ENCODE results near the gene DTHD1.

Gene DTHD1

DNA sequence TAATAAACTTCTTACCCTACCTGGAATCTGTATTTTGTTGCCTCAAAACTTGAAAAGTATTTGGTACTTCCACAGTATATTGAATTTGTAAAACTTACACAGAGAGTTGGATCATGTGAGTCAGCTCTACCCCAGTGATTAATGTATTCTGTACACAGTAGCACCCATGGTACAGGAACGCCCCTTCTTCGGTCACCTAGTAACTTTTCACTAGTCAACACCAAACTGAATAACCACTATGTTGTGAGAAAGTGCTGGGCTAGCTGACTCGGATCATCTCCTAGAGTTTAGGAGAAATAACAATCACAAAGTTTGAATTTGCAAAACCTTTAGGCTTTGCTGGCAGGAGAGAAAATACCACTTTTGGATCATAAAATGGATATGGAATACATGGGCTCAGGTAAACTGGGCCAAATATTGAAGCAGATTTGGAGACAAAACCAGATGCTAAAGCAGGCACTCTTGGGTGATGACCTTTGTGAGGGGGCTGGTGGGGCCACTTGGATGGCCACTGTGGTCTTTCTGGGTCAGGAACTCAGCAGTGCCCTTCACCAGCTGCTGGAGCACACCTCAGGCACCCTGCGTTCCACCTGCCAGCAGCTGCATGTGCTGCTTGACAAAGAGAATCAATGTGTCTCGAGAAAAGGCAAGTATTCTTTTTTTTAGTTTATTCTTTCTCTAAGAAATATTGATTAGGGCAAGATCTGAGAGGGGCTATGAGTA lies at the start of gene DTHD1:
DTHD1 (plus strand) TSS at position 233 of the 723 bp plus-strand sequence; CDS start at position 376, 143 bp downstream.
- no peak for DNase-seq

DNA sequence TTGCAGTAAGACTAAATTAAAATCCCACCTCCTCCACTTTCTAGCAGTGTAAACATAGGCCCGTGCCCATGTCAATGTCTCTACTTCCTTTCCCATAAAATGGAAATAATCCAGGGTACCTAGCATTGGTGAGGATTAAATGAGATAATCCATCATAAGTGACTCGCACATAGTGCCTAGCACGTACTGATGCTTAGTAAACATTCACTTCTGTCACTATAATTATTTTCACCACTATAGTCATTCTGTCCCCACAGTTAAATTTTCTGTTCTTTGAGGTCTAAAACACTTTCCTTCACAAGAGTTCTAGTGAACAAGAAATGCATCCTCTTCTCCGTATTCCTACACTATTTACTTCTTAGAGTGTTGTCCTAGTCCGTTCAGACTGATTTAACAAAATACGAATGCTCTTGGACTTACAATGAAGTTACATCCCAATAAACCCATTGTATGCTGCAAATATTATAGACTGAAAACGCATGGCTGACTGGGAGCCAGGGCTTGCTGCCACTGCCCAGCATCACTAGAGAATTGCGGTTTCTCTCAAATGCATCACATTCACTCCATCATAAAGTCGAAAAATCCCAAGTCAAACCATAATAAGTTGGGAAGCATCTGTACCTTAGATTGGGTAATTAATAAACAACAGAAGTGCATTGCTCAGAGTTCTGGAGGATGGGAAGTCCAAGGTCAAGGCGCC lies 47.7 kb upstream of the DTHD1 start:
- DNase-seq: no peak

DNA sequence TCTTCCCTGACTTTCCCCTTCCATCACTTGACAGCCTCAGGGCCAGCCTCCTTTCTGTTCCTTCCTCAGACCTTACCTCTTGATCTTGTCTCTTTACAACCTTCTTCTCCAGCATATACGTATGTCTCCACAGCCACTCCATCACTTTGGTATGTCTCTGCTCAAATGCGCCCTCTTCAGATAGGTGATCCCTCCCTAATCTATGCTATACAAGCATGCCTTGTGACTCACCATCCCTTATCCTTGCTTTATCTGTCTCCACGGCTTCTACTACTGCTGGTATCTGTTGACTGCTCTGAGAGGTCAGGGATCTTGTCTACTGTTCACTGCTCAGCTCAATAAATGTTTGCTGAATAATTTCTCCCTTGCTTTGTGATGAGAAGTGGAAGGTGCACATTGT lies 46.1 kb upstream of the DTHD1 start:
- DNase-seq: no peak

GRCh38 chr4:36236159-36236558 lies 45.3 kb upstream of the DTHD1 start:
- DNase-seq: no peak

- no peak for DNase-seq
Measured at GRCh38 chr4:36237366-36238313, 43.8 kb upstream of the DTHD1 start.

- DNase-seq: no peak
Measured at GRCh38 chr4:36241771-36242170, 39.6 kb upstream of the DTHD1 start.

GRCh38 chr4:36242629-36243354 lies 38.6 kb upstream of the DTHD1 start:
- no peak for DNase-seq

DNA sequence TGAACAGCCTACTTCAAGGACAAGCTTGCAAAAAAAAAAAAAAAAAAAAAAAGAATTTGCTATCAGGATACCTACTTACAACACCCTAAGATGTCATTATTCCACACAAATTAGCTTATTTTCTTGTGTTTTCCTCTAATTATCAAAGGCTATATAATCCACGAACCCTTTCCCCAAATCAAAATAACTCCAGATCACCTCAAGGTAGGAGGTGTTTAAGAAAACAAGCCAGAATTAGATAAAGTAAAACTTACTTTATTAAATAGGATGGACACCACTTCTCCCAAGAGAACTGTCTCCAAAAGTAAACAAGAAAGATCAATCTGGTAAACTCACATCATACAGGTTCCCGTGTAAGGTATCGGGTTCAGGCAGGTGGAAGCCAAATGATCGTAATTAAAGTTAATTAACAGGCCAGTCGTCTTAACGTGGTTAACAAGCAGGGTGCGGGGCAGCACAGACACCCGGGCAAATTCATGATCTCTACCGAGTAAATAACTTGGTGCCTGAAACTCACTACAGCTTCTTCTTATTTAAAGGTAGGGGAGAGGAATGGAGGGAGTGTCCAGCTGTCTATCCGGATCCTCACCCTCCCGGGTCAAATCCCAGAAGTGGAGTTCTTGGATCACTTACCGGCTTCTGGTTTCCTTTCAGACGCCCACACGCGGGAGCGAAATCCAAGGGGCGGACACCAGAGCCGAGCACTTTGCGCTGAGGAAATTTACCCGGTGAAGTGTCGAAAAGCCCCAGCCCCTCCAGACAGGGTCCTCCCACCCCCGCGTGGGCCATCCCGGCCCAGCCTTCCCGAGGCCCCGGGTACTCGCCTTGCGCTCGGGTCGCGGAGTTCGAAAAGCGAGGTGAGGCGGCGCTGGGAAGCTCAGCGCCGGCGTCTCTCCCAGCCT lies 37.8 kb upstream of the DTHD1 start:
- DNase-seq: no peak

DNA sequence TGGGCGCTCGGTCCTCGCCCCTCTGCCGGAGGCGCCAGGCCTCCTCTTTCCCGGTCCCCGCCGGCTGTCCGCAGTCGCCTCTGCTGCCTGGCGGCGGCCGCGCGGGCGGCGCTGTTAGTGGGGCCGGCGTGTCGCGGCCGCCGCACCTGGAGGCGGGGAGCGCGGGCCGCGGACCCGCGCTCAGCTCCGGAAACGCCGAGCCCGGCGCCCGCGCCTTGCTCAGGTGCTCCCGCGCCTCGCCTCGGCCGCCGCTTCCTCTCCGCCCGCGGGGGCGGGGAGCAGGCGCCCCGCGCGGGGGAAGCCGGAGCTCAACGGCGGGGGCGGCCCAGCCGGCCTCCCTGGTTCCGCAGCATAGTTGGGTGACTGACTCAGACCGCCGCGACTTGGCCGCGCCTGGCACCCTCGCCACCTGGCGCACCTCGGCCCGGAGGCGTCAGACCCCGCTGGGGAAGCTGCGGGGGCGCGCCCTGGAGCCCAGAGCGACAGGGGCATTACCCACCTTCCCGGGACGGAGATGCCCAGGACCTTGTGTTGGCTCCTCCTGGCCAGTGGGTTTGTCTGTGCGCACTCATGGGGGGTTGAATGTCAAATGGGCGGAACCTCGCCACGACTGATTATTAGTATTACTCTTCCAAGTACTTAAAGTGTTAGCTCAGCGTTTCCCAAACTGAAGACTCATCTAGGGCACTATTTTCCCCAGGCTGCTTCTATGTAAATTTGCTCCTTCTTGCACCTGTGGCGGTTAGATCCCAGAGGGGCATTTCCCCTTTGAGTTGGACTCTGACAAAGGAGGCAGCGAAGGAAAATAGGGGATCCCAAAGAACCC lies 36.9 kb upstream of the DTHD1 start, which contains the start of gene ARAP2:
ARAP2 (minus strand) TSS at position 258 of the 826 bp plus-strand sequence. CDS start 15,028 bp downstream, outside the sequence.
- DNase-seq: no peak

GRCh38 chr4:36249610-36250009 lies 31.8 kb upstream of the DTHD1 start:
- no peak for DNase-seq

DNA sequence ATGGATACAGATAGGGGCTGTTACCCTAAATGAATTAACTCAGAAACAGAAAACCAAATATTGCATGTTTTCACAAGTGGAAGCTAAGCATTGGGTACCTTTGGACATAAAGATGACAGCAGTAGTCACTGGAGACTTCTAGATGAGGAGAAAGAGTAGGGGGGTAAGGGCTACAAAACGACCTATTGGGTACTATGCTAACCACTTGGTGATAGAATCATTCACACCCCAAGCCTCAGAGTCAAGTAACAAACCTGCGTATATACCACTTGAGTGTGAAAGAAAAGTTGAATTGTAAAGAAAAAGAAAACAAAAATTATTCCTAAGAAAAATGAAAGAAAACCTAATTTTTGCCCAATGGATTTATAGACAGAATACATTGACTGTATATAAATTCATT lies 29.4 kb upstream of the DTHD1 start:
- DNase-seq: no peak

GRCh38 chr4:36254371-36254770 lies 27.0 kb upstream of the DTHD1 start:
- DNase-seq: no peak

GRCh38 chr4:36255577-36255976 lies 25.8 kb upstream of the DTHD1 start:
- no peak for DNase-seq

DNA sequence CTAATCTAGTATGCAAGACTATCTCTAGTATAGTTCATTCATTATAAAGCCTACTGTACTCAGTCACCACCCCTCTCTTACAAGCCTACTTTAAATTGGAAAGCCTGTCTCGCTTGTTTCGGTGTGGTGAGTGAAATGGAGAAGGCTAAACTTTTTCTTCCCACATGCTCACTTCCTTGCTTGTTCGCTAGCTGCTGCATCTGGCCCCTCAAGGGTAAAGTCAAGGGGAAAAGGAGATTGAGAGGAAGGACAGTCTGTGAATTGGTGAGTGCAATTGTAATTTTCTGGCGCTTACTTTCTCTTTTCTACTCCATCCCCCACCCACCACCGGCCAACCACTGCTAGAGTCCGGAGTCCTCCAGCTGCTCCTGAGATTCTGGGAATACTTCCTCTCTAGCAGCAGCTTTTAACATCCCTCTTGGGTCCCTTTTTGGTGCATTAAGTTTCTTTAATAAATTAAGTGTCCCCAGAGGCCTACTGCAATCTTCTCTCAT lies 25.0 kb upstream of the DTHD1 start:
- no peak for DNase-seq

GRCh38 chr4:36260731-36261130 lies 20.7 kb upstream of the DTHD1 start:
- DNase-seq: no peak

DNA sequence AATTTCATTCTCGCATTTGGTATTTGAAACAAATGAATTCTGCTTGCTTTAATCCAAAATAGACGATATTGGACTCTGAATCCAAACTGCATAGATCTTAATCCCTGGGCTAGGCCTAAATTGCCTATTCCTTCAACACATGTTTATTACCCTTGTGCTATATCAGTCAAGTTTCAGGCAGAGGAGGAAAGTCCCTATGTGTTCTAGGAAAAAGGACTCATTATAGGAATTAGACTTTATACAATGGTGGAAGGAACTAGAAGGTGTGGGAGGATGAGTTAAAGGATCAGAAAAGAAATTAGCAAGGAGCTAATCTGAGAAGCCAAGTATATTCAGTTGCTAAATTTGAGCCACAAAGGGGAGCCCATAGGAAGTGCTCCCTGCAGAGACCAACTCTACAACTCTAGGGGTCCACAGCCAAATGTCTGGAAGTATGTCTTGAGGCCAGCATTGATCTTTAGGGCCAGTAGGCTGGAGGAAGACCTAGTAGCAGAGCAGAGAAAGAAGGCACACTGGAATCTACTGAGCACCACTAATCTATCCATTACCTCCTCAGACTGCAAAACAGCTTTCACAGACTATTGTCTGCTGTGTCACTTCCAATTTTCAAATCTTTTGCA lies 17.1 kb upstream of the DTHD1 start:
- no peak for DNase-seq

DNA sequence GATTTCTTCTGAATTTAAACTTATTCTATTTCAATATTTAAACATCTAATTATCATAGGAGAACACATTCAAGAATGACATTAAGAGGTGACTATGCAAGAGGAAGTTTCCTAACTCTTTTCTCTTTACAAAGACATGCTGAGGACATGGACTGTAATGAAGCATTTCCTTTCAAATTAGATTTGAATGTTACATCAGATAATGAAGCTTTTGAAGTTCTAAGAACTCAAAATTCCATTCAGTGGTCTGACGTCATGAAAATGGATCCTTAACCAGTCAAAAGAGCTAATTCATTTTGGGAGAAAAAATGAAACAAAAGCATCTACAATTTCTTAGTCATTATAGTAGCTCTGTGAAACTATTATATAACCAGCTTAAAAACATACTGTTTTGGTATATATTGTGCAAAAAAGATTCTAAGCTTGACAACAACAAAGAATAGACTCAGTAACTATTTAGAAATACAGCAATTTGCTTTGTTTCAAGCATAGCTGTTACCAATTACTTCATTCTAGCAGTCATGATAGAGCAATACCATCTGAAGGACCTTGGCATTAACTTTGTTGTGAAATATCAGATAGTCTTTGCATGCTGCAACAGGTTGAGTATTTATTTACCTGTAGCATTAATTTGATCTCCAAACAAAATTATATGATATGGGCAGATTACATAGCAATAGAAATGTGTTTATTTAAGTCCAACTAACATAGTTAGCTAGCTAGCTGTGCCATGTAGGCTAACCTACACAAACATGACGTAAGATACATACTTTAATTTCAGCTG lies 13.7 kb upstream of the DTHD1 start:
- DNase-seq: no peak

- no peak for DNase-seq
Measured at GRCh38 chr4:36269101-36269500, 12.3 kb upstream of the DTHD1 start.
